Naive B cell (primary cell): ENCODE data around the gene NR5A1. TPM values are rescaled to one million over a fixed set of nuclear protein-coding genes. Genes with fewer than 3 reads are reported as not detected.

ENCODE experiments used
- ATAC-seq, 2 donors: fragments of 150-1000 bp; cut with Tn5 transposase; 2 replicates each; pipeline ENCODE4 v1.10.0; 2021; ENCODE audit warnings: low read depth in 2 of 2, mild to moderate bottlenecking in 2 of 2, moderate library complexity in 2 of 2
- DNase-seq: peaks from one replicate; pipeline ENCODE4 v3.0.0; 2022
- H3K27ac Mint-ChIP-seq, 6 donors: one replicate each; pipeline ENCODE4 v1.8.0; 2020 to 2022; ENCODE audit warnings: mild to moderate bottlenecking in 6 of 6, mixed read lengths in 6 of 6, moderate library complexity in 5 of 6, inconsistent platforms in 2 of 6
- H3K27me3 Mint-ChIP-seq, 3 donors: one replicate each; pipeline ENCODE4 v1.8.0; 2021 to 2022; ENCODE audit warnings: mixed read lengths in 3 of 3, mild to moderate bottlenecking in 1 of 3
- H3K36me3 Mint-ChIP-seq, 2 donors: one replicate each; pipeline ENCODE4 v1.8.0; 2020 to 2022; ENCODE audit warnings: mixed read lengths in 2 of 2, inconsistent platforms in 1 of 2, mild to moderate bottlenecking in 1 of 2
- H3K4me1 Mint-ChIP-seq, 3 donors: one replicate each; pipeline ENCODE4 v1.8.0; 2020 to 2022; ENCODE audit warnings: mixed read lengths in 3 of 3, inconsistent platforms in 1 of 3, mild to moderate bottlenecking in 1 of 3, moderate library complexity in 1 of 3
- H3K4me3 Mint-ChIP-seq, 8 donors: one replicate each; pipeline ENCODE4 v1.8.0; 2020 to 2022; ENCODE audit warnings: mild to moderate bottlenecking in 8 of 8, mixed read lengths in 8 of 8, moderate library complexity in 8 of 8, inconsistent platforms in 2 of 8
- H3K9me3 Mint-ChIP-seq, 7 donors: one replicate each; pipeline ENCODE4 v1.8.0; 2020 to 2022; ENCODE audit warnings: mixed read lengths in 7 of 7, mild to moderate bottlenecking in 5 of 7, inconsistent platforms in 2 of 7, moderate library complexity in 1 of 7
- polyA plus RNA-seq, 6 donors: library from polyadenylated mRNA; unstranded; fragments of 300-500 nt; fragmentation: Illumina TruSeq; gene quantifications; one replicate each; pipeline ENCODE4 v1.2.3, GENCODE V29; 2021; ENCODE audit warnings: low read depth in 6 of 6

NR5A1 gene
- polyA plus RNA-seq, 6 donors from 2014 or later = not detected

DNA sequence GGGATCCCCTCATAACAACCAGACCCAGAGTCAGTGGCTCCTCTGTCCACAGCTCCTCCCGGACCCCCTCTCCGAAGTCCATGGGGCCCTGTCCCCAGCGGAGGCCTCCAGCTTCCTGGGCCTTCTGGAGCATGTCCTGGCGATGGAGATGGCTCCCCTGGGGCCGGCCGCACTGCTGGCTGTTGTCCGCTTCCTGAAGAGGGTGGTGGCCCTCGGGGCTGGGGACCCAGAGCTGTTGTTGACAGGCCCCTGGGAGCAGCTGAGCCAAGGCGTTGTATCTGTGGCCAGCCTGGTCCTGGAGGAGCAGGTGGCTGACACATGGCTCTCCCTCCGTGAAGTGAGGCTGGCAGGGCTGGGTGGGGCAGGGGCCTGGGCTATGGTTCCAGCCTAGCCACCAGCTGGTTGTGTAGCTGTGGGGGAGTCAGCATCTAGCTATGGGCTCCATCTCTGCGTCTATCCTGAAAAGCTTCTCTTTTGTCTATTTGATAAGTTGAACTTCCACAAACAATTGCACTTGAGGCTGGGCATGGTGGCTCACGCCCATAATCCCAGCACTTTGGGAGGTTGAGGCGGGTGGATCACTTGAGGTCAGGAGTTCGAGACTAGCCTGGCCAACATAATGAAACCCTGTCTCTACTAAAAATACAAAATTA is 52.3 kb downstream of the NR5A1 start:
- H3K4me3 Mint-ChIP-seq = no peak overlapping the region
- H3K27me3 Mint-ChIP-seq = peaks cover 17 to 38% (median 26%) of the 10 kb centered on the region in 3 donors
- H3K9me3 Mint-ChIP-seq = peaks cover 0 to 1% (median 0%) of the 10 kb centered on the region in 7 donors
- H3K4me1 Mint-ChIP-seq = peaks cover 0 to 12% (median 2%) of the 10 kb centered on the region in 3 donors
- no peaks in the 10 kb centered on the region for H3K36me3 Mint-ChIP-seq
- ATAC-seq (no peak), DNase-seq (no peak)
- no peak overlapping the region for H3K27ac Mint-ChIP-seq

DNA sequence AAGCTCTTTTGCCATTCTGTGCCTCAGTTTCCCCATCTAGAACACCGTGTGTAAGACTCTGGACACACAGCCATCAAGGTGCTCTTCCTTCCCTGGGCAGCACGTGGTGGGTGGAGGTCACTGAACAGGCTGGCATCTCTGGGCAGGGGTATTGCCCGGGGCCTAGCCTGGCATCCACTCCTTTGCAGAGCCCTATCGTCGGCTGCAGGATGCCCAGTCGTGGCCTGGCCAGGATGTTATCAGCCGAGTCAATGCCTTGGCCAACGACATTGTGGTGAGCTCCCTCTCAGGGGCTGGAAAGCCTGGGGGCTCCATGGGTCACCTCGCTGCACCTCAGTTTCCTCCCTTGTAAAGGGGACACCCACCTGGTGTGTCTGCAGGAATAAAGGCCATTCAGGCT is 52.9 kb downstream of the NR5A1 start:
- Mint-ChIP-seq H3K27me3 (peaks cover 17 to 45% (median 32%) of the 10 kb centered on the region in 3 donors), H3K4me3 (no peak overlapping the region), H3K36me3 (no peaks in the 10 kb centered on the region), H3K4me1 (peaks cover 0 to 12% (median 2%) of the 10 kb centered on the region in 3 donors), H3K9me3 (peaks cover 0 to 1% (median 0%) of the 10 kb centered on the region in 7 donors), H3K27ac (no peak overlapping the region)
- no peak for ATAC-seq
- no peak for DNase-seq

DNA sequence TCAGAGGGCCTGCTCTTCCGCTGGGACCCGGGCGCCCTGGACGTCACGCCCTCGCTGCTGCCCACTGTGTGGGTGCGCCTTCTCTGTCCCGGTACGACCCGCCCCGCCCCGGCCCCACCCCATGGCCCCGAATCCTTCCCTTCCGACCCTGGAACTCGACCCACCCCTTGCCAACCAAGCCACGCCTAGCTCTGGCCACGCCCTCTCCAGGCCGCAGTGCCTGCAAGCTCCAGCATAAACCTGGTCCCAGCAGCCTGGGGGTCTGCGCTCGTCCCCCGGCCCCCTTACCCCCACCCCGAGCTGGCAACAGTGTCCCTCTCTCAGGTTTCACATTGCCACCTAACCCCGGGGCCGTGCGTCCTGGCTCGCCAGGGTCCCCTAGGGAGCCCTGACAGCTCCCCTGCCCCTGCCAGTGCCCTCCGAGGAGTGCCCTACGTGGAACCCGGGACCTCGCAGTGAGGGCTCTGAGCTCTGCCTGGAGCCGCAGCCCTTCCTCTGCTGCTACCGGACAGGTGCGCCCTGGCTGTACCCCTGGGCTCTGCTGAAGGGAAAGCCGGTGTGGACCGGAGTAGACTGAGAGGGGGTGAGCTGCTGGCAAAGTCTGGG is 53.5 kb downstream of the NR5A1 start:
- Mint-ChIP-seq H3K27ac (no peak overlapping the region), H3K27me3 (peaks cover 17 to 48% (median 36%) of the 10 kb centered on the region in 3 donors), H3K9me3 (peaks cover 0 to 1% (median 0%) of the 10 kb centered on the region in 7 donors), H3K4me3 (no peak overlapping the region), H3K36me3 (no peaks in the 10 kb centered on the region), H3K4me1 (peaks cover 0 to 12% (median 2%) of the 10 kb centered on the region in 3 donors)
- no peak for ATAC-seq
- DNase-seq = no peak

DNA sequence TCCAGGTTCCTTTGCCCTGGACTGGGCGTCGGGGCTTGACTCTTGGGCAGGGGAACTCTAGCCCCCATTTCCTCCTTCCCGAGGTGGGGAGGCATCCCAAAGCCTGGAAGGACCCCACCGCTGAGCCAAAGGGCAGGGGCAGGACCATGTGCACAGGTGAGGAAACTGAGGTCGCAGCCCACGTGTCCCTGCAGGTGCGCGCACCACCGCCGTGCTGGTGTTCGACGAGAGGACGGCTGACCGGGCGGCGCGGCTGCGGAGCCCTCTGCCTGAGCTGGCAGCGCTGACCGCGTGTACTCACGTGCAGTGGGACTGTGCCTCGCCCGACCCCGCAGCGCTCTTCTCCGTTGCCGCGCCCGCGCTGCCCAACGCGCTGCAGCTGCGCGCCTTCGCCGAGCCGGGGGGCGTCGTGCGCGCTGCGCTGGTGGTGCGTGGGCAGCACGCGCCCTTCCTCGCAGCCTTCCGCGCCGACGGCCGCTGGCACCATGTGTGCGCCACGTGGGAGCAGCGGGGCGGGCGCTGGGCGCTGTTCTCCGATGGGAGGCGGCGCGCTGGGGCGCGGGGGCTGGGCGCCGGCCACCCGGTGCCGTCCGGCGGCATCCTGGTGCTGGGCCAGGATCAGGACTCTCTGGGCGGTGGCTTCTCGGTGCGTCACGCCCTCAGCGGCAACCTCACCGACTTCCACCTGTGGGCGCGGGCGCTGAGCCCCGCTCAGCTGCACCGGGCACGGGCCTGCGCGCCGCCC is 54.2 kb downstream of the NR5A1 start:
- Mint-ChIP-seq H3K4me3 (no peak overlapping the region), H3K27ac (no peak overlapping the region), H3K9me3 (peaks cover 0 to 1% (median 0%) of the 10 kb centered on the region in 7 donors), H3K27me3 (peaks cover 22 to 54% (median 43%) of the 10 kb centered on the region in 3 donors), H3K36me3 (no peaks in the 10 kb centered on the region), H3K4me1 (peaks cover 0 to 12% (median 2%) of the 10 kb centered on the region in 3 donors)
- DNase-seq = no peak
- no peak for ATAC-seq

DNA sequence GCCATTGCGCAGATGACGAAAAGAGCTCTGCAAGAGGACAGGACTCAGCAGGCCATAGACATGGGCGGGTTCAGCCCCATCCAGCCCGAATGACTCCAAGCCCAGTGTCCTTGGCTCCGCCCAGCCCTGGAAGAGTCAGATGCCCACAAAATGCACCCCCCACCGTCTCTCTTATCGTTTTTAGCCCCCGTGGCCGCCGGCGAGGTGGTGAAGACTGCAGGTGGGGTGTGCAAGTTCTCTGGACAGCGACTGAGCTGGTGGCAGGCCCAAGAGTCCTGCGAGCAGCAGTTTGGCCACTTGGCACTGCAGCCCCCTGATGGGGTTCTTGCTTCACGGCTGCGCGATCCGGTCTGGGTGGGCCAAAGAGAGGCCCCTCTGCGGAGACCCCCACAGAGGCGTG is 54.9 kb downstream of the NR5A1 start:
- peaks cover 0 to 12% (median 2%) of the 10 kb centered on the region in 3 donors for H3K4me1 Mint-ChIP-seq
- peaks cover 22 to 58% (median 49%) of the 10 kb centered on the region in 3 donors for H3K27me3 Mint-ChIP-seq
- peak overlapping the region in 1 of 8 donors; percentile 47 for H3K4me3 Mint-ChIP-seq
- H3K27ac Mint-ChIP-seq = no peak overlapping the region
- no peaks in the 10 kb centered on the region for H3K36me3 Mint-ChIP-seq
- DNase-seq (no peak), ATAC-seq (no peak)
- H3K9me3 Mint-ChIP-seq = peaks cover 0 to 1% (median 0%) of the 10 kb centered on the region in 7 donors

DNA sequence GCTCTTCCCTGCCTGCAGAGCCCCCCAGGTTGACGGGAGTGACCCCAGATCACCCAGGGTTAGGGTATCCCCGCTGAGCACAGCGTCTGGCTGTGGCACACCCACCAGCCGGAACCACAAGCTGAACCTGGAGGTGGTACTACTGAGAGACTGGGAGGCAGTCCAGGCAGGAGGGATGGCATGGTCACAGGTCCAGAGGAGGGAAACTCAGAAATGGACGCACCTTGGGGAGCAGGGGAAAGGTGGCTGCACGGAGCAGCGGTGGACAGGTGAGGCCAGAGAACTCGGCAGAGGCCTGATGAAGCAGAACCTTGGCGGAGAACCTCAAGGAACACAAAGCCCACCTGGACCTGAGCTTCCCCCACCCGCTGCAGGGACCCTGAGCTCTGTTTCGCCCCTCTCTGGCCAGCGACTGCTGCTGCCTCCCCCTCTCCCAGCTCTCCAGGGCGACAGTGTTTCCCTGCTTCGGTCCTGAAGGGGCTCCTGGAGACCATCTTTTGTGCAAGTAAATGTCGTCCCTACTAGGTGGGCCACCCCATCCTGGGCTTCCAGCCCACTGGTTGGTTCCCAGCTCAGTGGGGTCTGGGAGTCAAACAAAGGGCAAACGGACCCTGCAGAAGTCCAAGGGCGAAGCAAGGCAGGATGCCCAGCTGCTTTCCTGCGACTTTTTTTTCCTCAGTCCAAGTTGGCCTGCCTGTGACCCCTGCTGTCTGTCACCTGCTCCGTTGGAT is 56.1 kb downstream of the NR5A1 start:
- Mint-ChIP-seq H3K9me3 (peaks cover 0 to 1% (median 0%) of the 10 kb centered on the region in 7 donors), H3K36me3 (no peaks in the 10 kb centered on the region), H3K4me1 (peaks cover 0 to 12% (median 2%) of the 10 kb centered on the region in 3 donors), H3K27ac (peak overlapping the region in 1 of 6 donors; percentile 51), H3K4me3 (peak overlapping the region in 1 of 8 donors; percentile 20), H3K27me3 (peaks cover 18 to 68% (median 59%) of the 10 kb centered on the region in 3 donors)
- DNase-seq = no peak
- no peak for ATAC-seq

DNA sequence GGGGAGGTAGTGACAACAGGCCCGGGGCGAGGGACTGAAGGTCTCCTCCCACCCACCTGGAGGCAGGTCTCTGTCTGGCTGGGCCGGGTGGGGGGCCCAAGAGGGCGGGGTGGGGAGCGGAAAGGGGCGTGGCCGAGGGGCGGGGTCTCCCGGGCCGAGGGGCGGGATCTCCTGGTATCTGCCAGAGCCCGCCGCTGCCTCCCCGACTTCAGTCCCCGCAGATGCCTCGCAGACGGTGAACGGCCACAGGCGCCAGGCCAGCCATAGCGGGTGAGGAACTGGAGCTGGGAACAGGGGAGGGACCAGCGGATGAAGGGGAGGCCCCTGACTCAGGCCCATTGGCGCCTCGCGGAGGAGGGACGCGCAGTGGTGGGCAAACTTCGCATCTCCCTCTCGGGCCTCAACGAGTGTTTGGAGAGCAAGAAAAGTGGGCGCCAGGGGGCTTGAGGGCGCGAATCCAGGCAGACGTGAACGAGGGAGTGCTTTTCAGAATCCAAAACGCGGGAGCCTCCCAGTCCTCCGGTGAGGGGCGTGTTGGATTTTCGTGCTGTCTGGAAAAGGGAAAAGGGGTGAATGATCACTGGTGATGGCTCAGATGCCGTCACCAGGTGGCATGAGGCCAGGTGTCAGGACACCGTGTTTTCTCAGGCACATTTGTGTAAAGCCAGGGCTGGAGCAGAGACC is 56.8 kb downstream of the NR5A1 start, which contains the start of gene ADGRD2:
TSS of gene ADGRD2 (plus strand) at position 211 of the 684 bp plus-strand sequence. CDS start 1,216 bp downstream, outside the sequence.
- ATAC-seq = peak in 1 of 2 donors; percentile 20
- Mint-ChIP-seq H3K4me3 (peak within 1 kb of the TSS in 3 of 8 donors; percentile 1 to 39 (median 26)), H3K27me3 (peaks cover 20 to 68% (median 59%) of the 10 kb centered on the region in 3 donors)

DNA sequence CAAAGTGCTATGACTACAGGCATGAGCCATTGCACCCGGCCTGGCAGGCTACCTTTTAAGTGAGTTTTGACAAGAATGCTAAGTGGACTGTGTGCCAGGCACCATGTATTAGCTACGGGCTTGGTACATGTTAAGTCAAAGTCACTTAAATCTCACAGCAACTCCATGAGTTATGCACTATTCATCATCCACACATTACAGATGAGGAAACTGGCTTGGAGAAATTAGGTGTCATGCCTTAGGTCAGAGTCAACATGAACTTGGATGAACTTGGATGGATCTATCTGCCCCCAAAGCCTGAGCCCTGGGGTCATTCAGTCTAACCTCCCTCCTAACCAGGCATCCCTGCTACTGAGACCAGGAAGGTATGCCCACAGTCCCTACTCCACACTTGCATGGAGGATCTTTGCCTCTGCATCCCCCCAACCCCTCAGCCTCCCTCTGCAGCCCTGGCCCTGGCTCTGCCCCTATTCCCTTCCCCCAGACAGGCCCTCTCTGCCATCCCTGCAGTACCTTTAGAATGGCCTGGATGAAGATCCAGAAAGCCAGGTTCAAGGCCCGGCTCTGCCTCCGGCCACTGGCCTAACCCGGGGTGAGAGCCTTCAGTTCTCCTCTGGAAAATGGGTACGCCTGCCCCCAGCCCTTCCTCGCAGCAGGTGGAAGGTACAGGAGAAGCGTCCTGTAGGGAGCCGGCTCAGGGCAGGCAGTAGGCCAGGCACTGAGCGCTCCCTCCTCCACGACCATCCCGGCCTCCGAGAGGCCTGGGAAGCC is 57.6 kb downstream of the NR5A1 start:
- ATAC-seq = no peak
- H3K36me3 Mint-ChIP-seq = no peaks in the 10 kb centered on the region
- H3K4me1 Mint-ChIP-seq = peaks cover 0 to 12% (median 2%) of the 10 kb centered on the region in 3 donors
- peaks cover 0 to 3% (median 0%) of the 10 kb centered on the region in 7 donors for H3K9me3 Mint-ChIP-seq
- H3K27ac Mint-ChIP-seq = no peak overlapping the region
- H3K27me3 Mint-ChIP-seq = peaks cover 16 to 68% (median 59%) of the 10 kb centered on the region in 3 donors
- H3K4me3 Mint-ChIP-seq = peak overlapping the region in 2 of 8 donors; percentile 1 to 39
- no peak for DNase-seq

More for the DNA sequence above, 56.8 kb downstream of the NR5A1 start, which contains the start of gene ADGRD2:
- H3K9me3 Mint-ChIP-seq = peaks cover 0 to 1% (median 0%) of the 10 kb centered on the region in 7 donors
- peak within 1 kb of the TSS in 1 of 6 donors; percentile 51 for H3K27ac Mint-ChIP-seq
- peaks cover 0 to 12% (median 2%) of the 10 kb centered on the region in 3 donors for H3K4me1 Mint-ChIP-seq
- no peak for DNase-seq
- H3K36me3 Mint-ChIP-seq = no peaks in the 10 kb centered on the region

DNA sequence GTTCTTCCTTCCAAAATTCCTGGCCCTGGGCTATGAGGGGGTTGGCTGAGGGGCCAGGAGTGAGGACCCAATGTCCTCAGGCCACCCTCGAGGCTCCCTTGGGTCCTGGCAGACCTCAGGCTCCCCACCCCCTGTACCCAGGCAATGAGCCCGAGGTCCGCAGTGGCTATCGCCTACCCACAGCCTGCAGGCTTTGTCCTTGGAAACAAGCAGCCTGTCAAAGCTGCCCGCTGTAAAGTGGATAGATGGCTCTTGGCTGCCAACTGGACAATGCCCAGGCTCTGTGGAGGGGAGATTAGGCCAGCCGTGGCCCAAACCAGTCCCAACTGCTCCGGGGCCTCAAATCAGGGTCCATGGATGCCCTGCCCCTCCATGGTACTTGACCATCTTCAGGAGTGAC is 59.2 kb downstream of the NR5A1 start:
- ATAC-seq (no peak), DNase-seq (no peak)
- H3K9me3 Mint-ChIP-seq = peaks cover 0 to 7% (median 0%) of the 10 kb centered on the region in 7 donors
- H3K27me3 Mint-ChIP-seq = peaks cover 22 to 69% (median 58%) of the 10 kb centered on the region in 3 donors
- H3K4me3 Mint-ChIP-seq = no peak overlapping the region
- no peaks in the 10 kb centered on the region for H3K36me3 Mint-ChIP-seq
- no peak overlapping the region for H3K27ac Mint-ChIP-seq
- peaks cover 0 to 12% (median 2%) of the 10 kb centered on the region in 3 donors for H3K4me1 Mint-ChIP-seq

DNA sequence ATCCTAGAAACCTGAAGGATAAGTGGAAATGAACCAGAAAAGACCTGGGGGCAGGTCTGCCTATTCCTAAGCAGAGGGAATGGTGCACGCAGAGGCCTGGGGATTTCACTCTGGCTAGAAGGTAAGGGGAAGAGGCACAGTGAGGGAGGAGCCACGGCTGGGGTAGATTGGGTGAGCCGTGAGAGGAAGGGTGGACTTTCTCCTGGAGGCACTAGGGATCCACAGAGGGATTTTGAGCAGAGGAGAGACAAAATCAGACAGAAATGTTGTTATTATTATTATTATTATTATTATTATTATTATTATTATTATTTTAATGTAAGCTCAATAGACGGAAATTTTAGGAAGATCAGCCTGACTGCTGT is 59.9 kb downstream of the NR5A1 start:
- Mint-ChIP-seq H3K36me3 (no peaks in the 10 kb centered on the region), H3K27ac (no peak overlapping the region), H3K27me3 (peaks cover 26 to 64% (median 53%) of the 10 kb centered on the region in 3 donors), H3K4me1 (peaks cover 0 to 12% (median 2%) of the 10 kb centered on the region in 3 donors), H3K4me3 (no peak overlapping the region), H3K9me3 (peaks cover 0 to 15% (median 2%) of the 10 kb centered on the region in 7 donors)
- DNase-seq (no peak), ATAC-seq (no peak)

DNA sequence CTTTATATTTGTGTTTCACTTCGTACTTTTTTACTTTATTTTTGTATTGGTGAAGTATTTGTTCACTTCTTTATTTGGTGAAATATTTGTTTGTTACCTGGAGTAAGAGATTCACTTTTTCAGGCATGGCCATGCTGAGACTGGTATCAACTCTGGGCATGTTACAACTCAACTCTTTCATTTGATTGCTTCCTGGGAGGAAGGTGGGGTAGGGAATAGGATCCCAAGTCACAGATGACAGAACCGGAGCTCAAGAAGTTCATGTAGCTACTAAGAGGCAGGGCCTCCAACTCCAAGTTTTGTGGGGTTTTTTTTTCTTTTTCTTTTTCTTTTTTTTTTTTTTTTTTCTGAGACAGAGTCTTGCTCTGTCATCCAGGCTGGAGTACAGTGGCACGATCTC is 63.0 kb downstream of the NR5A1 start:
- peaks cover 0 to 27% (median 11%) of the 10 kb centered on the region in 7 donors for H3K9me3 Mint-ChIP-seq
- ATAC-seq (no peak), DNase-seq (no peak)
- H3K36me3 Mint-ChIP-seq = peaks cover 0 to 12% of the 10 kb centered on the region in 2 donors
- no peak overlapping the region for H3K27ac Mint-ChIP-seq
- no peak overlapping the region for H3K4me3 Mint-ChIP-seq
- H3K27me3 Mint-ChIP-seq = peaks cover 25 to 62% (median 48%) of the 10 kb centered on the region in 3 donors
- H3K4me1 Mint-ChIP-seq = peaks cover 0 to 5% (median 0%) of the 10 kb centered on the region in 3 donors
